GM21447 (cell line): Measurements from ENCODE around the gene XKR7.

Experiments used
- ATAC-seq: cut with Tn5 transposase; IDR thresholded peaks from one replicate; pipeline ENCODE4 v1.9.1; 2021; ENCODE audit not compliant: unreplicated experiment

The XKR7 gene

DNA sequence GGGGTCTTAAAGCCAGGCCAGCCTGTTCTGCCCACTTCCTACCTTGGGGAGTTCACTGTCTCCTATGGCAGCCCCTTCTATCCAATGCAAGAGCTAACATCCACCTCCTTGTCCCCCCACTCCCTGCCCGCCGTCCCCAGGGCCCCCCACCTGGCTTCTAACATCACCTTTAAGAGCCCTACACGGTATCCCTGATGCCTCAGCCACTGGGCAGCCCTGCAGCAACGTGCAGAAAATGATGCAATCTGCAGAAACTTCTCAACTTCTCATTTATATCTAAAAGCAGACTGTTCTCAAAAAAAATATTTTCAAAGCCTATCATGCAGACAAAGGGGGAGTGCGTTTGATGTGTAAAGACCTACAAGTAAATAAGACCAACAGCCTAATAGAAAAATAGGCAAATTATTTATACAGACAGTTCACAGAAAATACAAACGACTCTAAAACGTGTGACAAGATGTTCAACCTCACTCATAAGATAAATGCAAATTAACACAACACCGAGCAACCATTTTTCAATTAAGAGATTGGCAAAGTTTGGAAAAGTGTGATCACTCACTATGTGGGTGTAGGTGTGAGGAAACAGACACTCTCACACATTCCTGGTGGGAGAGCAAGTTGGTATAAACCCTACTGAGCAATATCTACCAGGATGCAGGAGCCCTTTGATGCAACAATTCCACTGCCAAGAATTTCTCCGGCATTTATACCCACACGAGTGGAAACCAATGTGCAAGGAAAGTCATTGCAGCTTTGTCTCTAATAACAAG is 69.0 kb downstream of the XKR7 start:
- ATAC-seq, result no peak

DNA sequence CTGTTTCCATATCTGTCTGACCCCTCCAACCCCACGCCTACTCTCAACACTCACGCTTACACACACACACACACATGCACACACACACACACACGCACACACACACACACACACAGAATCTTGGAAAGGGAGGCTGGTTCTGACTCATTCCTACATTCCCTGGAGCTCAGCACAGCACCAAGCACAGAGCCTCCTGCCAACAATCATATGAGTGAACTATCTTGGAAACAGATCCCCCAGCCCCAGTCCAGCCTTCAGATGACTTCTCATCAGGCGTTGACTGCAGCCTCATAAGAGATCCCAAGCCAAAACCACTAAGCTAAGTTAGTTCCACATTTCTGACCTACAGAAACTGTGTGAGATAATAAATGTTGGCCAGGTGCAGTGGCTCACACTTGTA is 70.0 kb downstream of the XKR7 start:
- no peak for ATAC-seq

DNA sequence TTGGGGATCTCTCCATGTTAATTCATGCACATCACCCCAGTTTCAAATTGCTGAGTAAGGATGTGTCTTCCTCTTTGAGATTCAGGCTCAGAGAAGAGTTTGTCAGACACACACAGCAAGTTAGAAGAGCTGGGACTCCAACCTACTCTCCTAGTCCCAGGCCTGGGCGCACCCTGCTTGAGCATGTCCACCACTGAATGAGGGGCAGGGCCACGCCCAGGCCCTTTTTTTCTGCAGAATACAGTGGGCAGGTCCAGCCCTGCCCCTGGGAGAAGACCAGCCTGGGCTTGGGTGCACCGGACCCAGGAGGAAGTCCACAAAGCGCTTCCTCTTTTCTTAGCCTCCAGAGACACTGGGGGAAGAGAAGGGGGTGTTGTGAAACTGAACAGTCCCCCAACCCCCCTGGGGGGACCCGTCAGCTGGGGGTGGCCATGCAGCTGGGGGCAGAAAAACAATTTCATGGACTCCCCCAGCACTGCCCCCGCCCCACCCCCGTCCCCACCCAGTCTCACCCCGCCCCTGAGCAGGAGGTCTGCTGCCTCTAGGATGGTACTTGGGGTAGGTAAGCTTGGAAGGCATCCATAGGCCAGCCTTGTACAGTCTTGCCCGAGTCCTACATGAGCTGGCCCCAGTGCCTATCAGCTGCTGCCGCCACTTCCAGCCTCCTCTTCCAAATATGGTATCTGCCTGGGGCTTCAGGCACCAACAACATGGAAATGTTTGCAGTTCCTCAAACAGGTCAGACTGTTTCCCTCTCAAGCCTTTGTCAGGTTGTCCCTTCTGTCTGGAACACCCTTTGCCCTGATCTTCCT is 72.4 kb downstream of the XKR7 start:
- peak; percentile 61 for ATAC-seq

DNA sequence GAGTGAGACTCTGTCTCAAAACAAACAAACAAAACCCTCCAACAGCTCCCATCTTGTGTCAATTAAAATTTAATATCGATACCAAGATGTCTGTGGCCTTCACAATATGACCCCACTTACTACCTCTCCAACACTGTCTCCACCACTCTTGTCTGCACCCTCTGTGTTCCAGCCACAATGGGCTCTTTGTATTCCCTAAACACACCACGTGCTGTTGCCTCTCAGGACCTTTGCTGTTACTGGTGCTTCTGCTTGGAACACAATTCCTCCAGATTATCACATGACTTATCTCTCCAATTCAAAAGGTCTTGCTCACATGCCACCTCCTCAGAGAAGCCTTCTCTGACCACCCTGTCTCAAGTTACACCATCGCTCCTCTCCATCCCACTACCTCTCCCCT is 78.0 kb downstream of the XKR7 start:
- no peak for ATAC-seq

DNA sequence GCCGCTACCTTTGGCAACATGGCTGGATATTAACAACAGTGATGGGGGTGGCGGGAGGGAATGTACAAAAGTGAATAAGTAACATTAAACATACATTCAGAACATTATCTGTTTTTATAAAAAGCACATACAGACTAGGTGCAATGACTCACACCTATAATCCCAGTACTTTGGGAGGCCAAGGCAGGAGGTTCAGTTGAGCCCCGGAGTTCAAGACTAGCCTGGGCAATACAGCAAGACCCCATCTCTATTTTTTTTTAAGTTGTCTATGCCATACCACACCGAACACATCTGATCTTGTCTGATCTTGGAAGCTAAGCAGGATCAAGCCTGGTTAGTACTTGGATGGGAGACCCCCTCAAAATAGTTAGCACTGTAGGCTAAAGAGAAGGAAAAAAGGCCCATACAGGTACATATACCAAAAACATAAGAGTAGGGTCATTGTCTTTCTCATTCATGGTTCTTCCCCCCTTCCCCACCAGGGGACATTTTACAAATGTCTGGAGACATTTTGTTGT is 82.4 kb downstream of the XKR7 start:
- no peak for ATAC-seq

DNA sequence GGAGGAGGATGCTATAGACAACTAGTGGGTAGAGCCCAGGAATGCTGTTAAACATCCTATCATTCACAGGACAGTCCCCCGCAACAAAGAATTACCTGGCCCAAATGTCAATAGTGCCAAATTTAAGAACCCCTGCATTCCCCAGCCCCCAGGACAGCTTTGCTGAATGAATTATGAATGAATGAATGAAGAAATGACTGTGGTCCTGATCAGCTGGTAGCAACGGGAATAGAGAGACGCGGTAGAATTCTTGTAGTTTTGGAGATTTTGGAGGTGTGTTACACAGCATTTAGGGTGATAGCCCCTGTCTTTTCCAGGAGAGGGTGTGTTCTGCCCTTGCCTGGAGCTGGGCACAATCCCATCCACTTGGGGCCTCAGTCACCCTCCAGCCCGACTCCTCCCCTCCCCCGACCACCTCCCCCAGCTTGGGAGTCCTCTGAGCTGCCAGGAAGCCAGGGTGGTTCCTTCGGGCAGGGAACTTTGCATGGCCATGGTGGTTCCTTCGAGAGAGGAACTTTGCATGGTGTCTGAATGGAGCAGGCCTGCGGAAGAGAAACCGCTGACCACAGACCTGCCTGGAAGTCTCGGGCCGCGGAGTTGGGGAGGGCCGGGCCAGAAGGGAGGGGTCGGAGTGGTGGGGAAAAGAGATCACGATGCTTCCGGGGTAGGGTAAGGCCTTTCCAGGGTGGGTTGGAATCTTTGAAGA is 83.1 kb downstream of the XKR7 start:
- ATAC-seq, result no peak

DNA sequence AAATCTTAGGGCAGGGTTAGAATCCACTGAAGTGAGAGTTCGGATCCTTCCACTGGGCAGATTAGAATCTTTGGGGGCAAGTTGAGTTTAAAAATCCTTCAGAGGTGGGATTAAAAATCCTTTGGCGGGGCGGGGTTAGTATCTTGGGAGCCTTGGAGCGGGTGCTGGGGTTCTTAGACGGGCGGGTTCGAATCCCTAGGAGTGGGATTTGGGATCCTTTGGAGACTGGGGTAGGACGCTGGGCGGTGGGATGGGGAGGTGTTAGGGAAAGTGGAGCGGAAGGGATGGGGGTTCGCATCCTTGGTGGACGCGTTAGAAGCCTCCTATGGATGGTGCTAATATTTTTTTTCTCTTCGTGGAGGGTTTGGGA is 83.8 kb downstream of the XKR7 start:
- ATAC-seq, result no peak

DNA sequence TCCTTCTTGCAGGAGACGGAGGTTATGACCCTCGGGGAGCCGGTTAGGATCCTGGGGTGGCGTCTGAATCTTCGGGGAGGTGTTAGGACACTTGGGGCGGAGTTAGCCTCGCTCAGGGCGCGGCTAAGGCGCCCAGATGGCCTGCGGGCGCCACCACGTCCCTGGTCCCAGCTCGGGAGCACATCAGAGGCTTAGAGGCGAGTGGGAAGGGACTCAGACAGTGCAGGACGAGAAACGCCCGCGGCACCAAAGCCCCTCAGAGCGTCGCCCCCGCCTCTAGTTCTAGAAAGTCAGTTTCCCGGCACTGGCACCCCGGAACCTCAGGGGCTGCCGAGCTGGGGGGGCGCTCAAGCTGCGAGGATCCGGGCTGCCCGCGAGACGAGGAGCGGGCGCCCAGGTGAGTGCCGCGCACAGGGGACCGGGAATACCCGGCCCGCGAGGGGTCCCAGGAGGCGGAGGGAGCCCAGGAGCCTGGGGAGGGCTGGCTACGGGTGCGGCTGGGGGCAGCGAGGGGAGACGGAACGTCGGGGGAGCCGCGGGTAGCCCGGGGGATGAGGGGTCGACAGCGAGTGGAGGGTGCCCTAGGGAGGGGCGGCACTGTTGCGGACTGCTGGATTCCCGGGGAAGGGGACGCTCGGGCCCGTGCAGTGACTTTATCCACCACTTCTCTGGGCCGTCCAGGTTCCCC is 84.3 kb downstream of the XKR7 start, which contains the start of gene HCK:
Gene HCK (plus strand): TSS at position 153 of the 688 bp plus-strand sequence.
- no peak for ATAC-seq

DNA sequence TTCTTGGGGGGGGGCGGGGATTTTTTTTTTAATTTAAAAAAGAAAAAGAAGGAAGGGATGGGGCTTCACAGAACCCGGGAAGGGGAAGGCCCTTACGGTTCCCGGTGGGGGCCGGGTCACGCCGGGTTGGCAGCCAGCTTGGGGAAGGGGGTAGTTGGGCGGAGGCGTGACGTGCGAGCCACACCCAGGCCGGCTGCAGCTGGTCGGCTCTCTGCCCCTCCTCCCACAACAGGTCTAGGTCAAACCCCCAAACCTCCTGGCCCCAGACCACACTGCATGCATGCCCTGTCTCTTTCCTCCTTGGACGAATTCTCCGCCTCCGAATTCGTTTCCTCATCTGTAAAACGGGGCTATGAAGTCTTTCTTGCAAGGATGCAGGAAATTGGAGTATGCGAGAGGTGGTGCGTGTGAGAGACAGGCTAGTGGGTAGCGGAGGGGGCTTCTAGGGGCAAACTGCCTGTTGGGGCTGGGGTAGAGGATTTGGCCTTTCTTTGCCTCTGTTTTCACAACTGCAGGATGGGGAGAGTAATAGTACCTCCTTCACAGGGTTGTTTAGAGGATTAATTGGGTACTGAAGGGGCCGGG is 84.9 kb downstream of the XKR7 start:
- ATAC-seq, result no peak
